Measurements from ENCODE around the gene CRKL.

The CRKL gene

GRCh38 chr22:20985720-20986119 lies 68.5 kb downstream of the CRKL start:
- no peak for DNase-seq

DNA sequence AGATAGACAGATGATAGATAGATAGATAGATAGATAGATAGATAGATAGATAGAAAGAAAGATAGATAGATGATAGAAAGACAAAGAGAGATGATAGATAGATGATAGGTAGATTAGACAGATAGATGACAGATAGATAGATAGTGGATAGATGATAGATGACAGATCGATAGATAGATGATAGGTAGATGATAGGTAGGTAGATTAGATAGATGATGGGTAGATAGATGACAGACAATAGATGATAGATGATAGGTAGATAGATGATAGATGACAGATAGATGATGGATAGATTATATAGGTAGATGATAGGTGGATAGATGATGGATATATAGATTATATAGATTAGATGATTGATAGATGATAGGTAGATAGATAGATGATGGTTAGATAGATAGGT lies 69.2 kb downstream of the CRKL start:
- DNase-seq = no peak

DNA sequence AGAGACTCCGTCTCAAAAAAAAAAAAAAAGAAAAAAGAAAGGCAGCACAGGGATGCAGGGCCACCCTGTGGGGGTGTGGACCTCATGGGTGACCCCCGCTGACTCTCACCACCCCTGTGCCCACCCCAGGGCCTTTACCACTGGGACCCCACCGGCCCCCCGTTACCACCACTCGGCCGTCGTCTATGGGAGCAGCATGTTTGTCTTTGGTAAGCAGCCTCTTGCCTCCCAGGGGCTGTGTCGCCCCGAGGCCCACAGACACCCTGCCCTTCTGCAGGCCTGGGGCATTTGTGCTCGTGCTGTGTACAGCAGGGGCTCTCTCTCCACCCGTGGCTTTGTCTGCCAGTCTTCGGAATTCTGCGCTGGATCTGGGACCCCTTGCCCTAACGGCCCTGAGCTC lies 70.2 kb downstream of the CRKL start:
- DNase-seq = no peak

DNA sequence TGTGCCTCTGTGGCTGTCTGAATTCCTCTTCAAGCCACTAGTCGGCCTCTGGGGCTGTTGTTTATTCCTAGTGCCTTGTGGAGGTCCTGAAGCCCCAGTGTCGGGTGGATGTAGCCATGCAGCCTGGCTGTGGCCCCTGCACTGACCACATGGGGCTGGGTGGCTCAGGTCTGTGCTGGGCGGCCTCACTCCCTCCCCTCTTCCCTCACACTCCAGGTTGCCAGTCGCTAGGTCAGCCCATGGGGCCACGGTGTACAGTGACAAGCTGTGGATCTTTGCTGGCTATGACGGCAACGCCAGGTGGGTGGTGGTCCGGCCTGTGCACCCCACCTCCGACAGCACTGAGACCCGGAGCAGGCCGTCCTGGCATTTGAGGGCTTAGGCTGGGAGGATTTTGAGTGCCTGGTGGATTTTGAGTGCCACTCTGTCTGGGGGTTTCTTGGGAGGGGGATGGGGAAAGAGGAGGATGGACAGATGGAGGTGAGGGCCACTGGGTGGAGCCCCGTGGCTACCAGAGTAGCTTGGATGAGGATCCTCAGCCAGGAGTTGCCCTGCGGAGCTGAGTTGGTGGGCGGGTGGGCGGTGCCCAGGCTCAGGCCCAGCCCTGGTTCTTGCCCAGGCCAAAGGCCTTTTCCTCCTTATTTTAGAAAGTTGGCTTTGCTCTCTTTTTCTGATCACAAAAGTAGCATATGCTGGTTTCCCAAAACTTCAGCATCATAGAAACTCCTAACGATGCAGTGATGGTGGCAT lies 71.5 kb downstream of the CRKL start:
- DNase-seq = no peak

GRCh38 chr22:20989323-20990138 lies 72.3 kb downstream of the CRKL start:
- DNase-seq = no peak

- DNase-seq = no peak
Observed at GRCh38 chr22:20990184-20991180, 73.3 kb downstream of the CRKL start.

- DNase-seq = no peak
Observed at GRCh38 chr22:20991252-20992055, 74.2 kb downstream of the CRKL start.

DNA sequence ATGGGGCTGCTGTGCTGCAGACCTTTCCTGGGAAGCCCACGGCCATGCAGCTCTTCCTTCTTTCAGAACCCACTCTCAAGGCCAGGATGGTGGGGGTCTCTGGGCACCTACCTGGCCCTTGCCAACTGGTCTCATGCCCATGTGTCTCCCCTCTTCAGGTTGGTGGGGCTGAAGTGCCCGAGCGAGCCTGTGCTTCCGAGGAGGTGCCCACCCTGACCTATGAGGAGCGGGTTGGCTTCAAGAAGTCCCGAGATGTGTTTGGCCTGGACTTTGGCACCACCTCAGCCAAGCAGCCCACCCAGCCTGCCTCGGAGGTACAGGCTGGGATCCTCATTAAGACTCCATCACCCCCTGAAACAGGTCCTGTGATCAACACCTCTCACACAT lies 74.8 kb downstream of the CRKL start:
- no peak for DNase-seq

DNA sequence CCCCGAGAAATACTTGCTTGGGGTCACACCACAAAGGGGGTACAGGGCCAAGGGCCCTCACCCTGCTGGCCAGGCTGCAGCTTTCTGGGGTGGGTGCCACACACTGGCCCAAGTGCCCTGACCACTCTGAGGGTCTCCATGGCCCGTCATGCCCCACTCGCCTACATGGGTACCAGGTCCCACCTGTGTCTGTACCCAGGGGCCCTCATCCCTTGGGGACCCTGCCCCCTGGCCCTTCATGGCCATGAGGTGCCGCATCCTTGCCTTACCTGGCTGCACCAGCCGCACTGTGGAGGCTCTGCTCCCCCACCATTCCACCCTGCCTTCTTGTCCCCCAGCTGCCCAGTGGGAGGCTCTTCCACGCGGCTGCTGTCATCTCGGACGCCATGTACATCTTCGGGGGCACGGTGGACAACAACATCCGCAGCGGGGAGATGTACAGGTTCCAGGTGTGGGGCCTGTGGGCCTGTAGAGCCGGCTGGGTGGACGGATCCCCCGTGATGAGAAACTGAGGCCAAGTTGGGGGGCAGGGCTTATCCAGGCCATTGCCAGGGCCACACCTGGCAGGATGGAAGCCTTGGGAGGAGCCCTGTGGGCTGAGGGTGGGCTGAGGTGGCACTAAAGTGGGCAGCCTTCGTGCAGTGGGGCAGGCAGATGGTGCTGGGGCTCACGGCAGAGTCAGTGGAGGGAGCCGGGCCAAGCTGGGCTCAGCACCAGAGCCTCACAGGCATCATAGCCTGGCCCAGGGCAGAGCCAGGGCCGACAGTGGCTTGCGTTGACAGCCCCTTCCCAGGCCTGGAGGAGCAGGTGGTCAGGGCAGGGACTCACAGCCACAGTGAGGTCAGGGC lies 75.5 kb downstream of the CRKL start:
- no peak for DNase-seq

DNA sequence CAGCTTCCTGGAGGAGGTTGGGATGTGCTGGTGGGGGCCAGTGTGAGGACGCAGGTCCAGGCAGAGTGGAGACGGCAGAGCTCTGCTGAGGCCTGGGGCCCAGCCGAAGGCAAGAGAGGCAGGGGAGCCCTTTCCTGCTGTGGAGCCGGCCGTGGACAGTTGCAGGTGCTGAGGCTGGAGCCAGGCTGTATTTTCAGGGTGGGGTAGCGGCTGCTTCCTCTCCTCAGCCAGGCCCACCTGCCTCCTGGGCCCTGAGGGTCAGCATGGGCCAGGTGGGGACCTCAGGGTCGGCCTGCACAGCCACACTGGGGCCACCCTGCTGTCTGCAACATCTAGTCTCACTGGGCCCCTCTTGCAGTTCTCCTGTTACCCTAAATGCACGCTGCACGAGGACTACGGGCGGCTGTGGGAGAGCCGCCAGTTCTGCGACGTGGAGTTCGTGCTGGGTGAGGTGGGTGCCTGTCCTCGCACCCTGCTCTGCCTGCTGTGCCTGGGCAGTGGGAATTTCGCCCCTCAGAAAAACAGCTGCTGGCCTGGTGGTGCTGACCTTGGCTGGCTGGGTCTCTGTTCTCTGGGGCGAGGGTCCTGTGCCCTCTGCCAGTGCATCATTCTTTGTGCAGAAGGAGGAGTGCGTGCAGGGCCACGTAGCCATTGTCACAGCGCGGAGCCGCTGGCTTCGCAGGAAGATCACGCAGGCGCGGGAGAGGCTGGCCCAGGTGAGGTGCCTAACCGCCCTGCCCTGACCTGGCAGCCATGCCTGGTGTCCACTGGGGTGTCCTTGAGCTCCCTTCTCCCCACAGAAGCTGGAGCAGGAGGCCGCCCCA lies 76.3 kb downstream of the CRKL start:
- no peak for DNase-seq

DNA sequence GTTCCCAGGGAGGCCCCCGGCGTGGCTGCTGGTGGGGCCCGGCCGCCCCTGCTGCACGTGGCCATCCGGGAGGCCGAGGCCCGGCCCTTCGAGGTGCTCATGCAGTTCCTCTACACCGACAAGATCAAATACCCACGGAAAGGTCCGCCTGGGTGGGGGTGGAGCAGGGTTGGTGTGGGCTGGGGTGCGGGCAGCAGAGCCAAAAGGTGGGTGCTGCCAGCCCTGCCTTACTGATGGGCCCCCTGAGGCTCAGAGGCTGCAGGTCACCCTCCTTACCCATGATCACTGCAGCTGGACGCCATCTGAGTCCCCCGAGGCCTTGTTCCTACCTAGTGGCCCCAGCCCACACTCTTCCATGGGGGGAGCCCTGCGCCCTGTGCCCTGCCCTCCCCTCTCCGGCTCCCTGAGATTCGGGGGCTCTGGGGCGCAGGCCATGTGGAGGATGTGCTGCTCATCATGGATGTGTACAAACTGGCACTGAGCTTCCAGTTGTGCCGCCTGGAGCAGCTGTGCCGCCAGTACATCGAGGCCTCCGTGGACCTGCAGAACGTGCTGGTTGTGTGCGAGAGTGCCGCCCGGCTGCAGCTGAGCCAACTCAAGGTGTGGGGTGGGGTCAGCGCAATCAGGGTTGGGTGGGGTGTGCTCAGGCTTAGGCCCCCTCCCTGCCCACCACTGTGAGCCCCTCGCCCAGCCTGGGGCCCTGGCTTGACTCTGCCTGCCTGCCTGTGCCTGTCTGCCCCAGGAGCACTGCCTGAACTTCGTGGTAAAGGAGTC lies 77.1 kb downstream of the CRKL start:
- no peak for DNase-seq

DNA sequence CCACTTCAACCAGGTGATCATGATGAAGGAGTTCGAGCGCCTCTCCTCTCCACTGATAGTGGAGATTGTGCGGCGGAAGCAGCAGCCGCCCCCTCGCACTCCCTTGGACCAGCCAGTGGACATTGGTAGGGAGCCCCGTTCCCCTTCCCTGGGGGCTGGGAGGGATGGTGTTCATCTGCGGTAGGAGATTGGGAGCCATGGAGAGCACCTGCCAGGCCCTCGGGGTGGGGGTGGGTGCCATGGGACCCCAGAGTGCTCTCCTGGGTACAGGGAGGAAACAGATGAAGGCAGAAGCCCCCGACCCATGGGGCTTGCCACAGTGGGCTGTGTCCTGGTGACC lies 77.7 kb downstream of the CRKL start:
- no peak for DNase-seq

- no peak for DNase-seq
Observed at GRCh38 chr22:20995329-20996030, 78.3 kb downstream of the CRKL start.

- DNase-seq = no peak
Observed at GRCh38 chr22:20996031-20996410, 78.8 kb downstream of the CRKL start.

DNA sequence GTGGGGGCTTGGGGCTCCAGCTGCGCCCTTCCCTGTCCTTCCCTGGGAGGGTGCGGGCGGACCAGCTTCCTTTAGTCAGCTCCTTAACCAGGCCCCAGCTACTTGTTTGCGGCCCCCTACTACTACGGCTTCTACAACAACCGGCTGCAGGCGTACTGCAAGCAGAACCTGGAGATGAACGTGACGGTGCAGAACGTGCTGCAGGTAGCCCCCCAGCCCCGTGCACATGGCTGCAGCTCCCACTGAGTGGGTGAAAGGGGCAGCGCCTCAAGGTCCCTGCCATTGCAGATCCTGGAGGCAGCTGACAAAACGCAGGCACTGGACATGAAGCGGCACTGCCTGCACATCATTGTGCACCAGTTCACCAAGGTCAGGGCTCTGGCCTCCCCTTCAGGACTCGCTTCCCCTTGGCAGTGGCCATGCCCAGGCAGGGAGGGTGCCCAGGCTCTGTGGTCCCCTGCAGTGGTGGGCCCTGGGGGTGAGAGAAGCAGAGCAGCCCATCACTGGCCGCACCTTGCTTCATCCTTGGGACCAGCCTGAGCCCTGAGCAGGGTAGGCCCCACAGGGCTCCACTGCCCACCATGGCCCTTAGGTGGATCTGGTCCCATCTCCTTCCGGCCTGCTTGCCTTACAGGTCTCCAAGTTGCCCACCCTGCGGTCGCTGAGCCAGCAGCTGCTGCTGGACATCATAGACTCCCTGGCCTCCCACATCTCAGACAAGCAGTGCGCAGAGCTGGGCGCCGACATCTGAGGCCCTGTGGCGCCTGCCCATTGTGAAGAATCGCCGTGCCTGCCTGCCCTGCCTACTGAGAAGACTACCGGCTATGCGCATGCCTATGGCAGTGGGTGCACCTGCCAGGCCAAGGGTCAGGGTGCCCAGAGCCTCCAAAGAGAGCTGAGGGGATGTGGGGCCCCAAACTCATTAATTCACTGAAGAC lies 79.7 kb downstream of the CRKL start:
- DNase-seq = no peak

DNA sequence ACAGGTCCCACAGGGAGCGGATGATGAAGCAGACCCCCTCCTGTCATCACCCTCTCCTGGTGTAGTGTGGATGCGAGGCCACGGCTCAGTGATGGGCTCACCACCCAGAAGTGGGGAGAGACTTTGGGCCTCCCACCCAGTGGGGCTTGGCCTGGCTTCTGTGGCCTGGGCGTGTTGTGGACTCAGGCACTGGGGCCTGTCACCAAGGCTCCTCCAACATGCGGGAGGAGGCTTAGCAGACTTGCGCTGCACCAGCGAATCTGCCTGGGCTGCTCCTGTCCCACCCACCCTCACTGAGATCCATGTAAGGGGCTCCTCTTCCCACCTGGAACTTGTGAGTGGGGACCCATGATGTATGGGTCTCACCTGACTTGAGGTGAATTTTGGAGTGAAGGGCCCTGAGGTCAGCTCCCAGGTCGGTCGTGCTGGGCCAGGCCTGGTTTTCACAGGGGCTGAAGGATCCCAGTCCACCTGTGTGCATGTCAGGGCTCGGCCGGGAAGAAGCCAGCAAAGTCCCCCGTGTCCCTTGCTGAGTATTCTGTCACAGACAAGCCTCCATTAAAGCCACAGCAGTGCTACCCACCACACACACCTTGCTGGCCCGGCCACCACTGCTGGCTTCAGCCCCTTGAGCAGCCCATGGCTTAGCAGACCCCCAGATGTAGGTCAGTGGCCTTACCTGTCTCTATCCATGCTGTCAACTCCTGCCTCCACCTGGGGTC lies 80.5 kb downstream of the CRKL start:
- DNase-seq = no peak
